ENCODE results near the gene LSM4. TPM values are rescaled to one million over a fixed set of nuclear protein-coding genes. Genes with fewer than 3 reads are reported as not detected.
A peak's percentile ranks its signal among the peaks of the same experiment; 100 is the strongest.

LSM4 gene
- total and polyA plus RNA-seq, 10 of the 15 experiments (the other 5 are each of a cell fraction or from before 2014, with no cell fraction given): 12.6 to 652 (median 217) TPM

DNA sequence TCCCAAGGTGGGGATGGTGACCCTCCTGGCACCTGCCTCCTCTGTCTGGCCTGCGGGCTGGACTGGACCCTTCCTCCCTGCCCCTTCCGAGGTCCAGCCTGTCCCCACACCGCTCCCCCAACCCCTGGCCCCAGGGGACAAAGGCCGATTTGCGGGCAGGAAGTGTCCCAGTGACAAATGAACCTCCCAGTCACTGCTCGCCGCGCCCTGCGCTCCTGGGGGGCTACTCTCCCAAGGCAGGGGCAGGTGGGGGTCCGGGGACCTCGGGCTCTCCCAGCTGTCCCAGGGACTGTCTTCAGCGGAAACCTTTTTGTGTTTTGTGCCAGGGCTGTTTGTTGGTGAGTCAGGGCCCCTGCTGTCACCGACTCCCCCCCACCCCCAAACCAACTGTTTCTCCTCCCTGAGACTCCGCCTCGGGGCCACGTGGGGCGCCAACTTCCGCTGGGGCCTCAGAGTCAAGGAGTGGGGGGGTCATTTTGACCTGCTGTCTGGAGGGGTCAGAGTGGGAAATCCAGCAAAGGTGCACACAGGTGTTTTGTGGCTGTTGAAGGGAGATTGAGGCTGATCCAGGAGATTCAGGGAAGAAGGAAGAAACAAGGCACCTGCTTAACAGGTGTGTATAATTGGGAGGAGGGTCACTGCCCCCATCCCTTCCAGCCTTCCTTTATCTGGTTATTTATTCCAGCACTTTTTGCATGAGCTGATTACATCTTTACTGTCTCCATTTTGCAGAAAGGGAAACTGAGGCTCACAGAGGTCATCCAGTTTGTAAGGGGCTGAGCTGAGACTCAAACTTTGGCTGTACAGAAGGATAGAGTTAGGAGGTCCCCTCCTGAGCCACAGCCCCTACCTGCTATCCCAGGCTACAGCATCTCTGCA is 18.4 kb upstream of the LSM4 start (continued):
- TF ChIP-seq, protein P1, sequence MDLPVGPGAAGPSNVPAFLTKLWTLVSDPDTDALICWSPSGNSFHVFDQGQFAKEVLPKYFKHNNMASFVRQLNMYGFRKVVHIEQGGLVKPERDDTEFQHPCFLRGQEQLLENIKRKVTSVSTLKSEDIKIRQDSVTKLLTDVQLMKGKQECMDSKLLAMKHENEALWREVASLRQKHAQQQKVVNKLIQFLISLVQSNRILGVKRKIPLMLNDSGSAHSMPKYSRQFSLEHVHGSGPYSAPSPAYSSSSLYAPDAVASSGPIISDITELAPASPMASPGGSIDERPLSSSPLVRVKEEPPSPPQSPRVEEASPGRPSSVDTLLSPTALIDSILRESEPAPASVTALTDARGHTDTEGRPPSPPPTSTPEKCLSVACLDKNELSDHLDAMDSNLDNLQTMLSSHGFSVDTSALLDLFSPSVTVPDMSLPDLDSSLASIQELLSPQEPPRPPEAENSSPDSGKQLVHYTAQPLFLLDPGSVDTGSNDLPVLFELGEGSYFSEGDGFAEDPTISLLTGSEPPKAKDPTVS (IDR thresholded peaks at IDR 0.05; ENCODE audit: low read depth, low read length): no peak
- TF ChIP-seq TCF12 (IDR thresholded peaks at IDR 0.05; ENCODE audit: low read depth, low read length) (peak; percentile 43; the same call in 1 of the 2 replicates), RBBP5 (conservative IDR thresholded peaks at IDR 0.05) (no peak), NRF1 (conservative IDR thresholded peaks at IDR 0.05; ENCODE audit: low read depth, low read length) (no peak), MYB (IDR thresholded peaks at IDR 0.05; ENCODE audit: borderline replicate concordance, low read depth, low read length) (no peak), CHD4 (IDR thresholded peaks at IDR 0.05) (no peak), FOXM1 (IDR thresholded peaks at IDR 0.05; ENCODE audit: low read depth, low read length) (no peak), GABPA (IDR thresholded peaks at IDR 0.05; ENCODE audit: low read depth) (peak; percentile 66; the same call in 1 of the 2 replicates), BACH1 (IDR thresholded peaks at IDR 0.05; ENCODE audit: borderline replicate concordance) (no peak), EZH2 (IDR thresholded peaks at IDR 0.05; ENCODE audit: borderline replicate concordance, control insufficient read depth, low read depth, low read length) (no peak), SUPT20H (IDR thresholded peaks at IDR 0.05; ENCODE audit: borderline replicate concordance, control insufficient read depth, low read depth, low read length) (no peak)
- TF ChIP-seq, protein P2, sequence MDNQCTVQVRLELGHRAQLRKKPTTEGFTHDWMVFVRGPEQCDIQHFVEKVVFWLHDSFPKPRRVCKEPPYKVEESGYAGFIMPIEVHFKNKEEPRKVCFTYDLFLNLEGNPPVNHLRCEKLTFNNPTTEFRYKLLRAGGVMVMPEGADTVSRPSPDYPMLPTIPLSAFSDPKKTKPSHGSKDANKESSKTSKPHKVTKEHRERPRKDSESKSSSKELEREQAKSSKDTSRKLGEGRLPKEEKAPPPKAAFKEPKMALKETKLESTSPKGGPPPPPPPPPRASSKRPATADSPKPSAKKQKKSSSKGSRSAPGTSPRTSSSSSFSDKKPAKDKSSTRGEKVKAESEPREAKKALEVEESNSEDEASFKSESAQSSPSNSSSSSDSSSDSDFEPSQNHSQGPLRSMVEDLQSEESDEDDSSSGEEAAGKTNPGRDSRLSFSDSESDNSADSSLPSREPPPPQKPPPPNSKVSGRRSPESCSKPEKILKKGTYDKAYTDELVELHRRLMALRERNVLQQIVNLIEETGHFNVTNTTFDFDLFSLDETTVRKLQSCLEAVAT (IDR thresholded peaks at IDR 0.05): 0 out of 2 replicates have a peak, but pooled peaks have one; percentile 46
- TF ChIP-seq, protein P3, sequence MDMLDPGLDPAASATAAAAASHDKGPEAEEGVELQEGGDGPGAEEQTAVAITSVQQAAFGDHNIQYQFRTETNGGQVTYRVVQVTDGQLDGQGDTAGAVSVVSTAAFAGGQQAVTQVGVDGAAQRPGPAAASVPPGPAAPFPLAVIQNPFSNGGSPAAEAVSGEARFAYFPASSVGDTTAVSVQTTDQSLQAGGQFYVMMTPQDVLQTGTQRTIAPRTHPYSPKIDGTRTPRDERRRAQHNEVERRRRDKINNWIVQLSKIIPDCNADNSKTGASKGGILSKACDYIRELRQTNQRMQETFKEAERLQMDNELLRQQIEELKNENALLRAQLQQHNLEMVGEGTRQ (IDR thresholded peaks at IDR 0.05; ENCODE audit: borderline replicate concordance, low read depth, low read length): peak; percentile 83
- TF ChIP-seq, protein P4, sequence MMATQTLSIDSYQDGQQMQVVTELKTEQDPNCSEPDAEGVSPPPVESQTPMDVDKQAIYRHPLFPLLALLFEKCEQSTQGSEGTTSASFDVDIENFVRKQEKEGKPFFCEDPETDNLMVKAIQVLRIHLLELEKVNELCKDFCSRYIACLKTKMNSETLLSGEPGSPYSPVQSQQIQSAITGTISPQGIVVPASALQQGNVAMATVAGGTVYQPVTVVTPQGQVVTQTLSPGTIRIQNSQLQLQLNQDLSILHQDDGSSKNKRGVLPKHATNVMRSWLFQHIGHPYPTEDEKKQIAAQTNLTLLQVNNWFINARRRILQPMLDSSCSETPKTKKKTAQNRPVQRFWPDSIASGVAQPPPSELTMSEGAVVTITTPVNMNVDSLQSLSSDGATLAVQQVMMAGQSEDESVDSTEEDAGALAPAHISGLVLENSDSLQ (IDR thresholded peaks at IDR 0.05): 0 out of 2 replicates have a peak, but pooled peaks have one; percentile 22
- TF ChIP-seq, protein P5, sequence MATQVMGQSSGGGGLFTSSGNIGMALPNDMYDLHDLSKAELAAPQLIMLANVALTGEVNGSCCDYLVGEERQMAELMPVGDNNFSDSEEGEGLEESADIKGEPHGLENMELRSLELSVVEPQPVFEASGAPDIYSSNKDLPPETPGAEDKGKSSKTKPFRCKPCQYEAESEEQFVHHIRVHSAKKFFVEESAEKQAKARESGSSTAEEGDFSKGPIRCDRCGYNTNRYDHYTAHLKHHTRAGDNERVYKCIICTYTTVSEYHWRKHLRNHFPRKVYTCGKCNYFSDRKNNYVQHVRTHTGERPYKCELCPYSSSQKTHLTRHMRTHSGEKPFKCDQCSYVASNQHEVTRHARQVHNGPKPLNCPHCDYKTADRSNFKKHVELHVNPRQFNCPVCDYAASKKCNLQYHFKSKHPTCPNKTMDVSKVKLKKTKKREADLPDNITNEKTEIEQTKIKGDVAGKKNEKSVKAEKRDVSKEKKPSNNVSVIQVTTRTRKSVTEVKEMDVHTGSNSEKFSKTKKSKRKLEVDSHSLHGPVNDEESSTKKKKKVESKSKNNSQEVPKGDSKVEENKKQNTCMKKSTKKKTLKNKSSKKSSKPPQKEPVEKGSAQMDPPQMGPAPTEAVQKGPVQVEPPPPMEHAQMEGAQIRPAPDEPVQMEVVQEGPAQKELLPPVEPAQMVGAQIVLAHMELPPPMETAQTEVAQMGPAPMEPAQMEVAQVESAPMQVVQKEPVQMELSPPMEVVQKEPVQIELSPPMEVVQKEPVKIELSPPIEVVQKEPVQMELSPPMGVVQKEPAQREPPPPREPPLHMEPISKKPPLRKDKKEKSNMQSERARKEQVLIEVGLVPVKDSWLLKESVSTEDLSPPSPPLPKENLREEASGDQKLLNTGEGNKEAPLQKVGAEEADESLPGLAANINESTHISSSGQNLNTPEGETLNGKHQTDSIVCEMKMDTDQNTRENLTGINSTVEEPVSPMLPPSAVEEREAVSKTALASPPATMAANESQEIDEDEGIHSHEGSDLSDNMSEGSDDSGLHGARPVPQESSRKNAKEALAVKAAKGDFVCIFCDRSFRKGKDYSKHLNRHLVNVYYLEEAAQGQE (IDR thresholded peaks at IDR 0.05; ENCODE audit: low read depth, low read length): no peak
